Hepatocyte (in vitro differentiated cells): ENCODE data around the gene WASHC1. TPM values are rescaled to one million over a fixed set of nuclear protein-coding genes. Genes with fewer than 3 reads are reported as not detected.
A peak's percentile ranks its signal among the peaks of the same experiment; 100 is the strongest.
"Not testable (repeated sequence)": the region's sequence is repeated elsewhere in the genome, so short reads cannot be mapped to it uniquely, and the experiment has no call there.

ENCODE experiments used
- DNase-seq: peaks from one replicate; pipeline ENCODE4 v3.0.0-alpha.2; 2016; ENCODE audit warnings: low spot score
- H2AFZ ChIP-seq: fragments of 200-600 bp; sonication (generic); 2 replicates; pipeline ENCODE4 v1.6.0; 2016; ENCODE audit warnings: antibody characterized with exemption, mild to moderate bottlenecking
- H3K27ac ChIP-seq: fragments of 200-600 bp; sonication (generic); 2 replicates; pipeline ENCODE4 v1.5.1; 2016; ENCODE audit warnings: mild to moderate bottlenecking
- H3K27me3 ChIP-seq: fragments of 200-600 bp; sonication (generic); 2 replicates; pipeline ENCODE4 v1.6.1; 2016
- H3K36me3 ChIP-seq: fragments of 200-600 bp; sonication (generic); replicated peaks from 2 replicates; pipeline ENCODE4 v1.5.1; 2016; ENCODE audit warnings: low read depth; ENCODE audit not compliant: insufficient read depth
- H3K4me1 ChIP-seq: fragments of 200-600 bp; sonication (generic); 2 replicates; pipeline ENCODE4 v1.5.1; 2016; ENCODE audit warnings: mild to moderate bottlenecking, moderate library complexity; ENCODE audit not compliant: insufficient read depth
- H3K4me2 ChIP-seq: fragments of 200-600 bp; sonication (generic); 2 replicates; pipeline ENCODE4 v1.6.0; 2016
- H3K4me3 ChIP-seq: fragments of 200-600 bp; sonication (generic); 2 replicates; pipeline ENCODE4 v1.5.1; 2016; ENCODE audit warnings: mild to moderate bottlenecking
- H3K79me2 ChIP-seq: fragments of 200-600 bp; sonication (generic); 2 replicates; pipeline ENCODE4 v1.6.0; 2017; ENCODE audit warnings: mild to moderate bottlenecking
- H3K9me2 ChIP-seq: fragments of 200-600 bp; sonication (generic); replicated peaks from 2 replicates; pipeline ENCODE4 v1.6.0; 2017; ENCODE audit warnings: mild to moderate bottlenecking; ENCODE audit not compliant: insufficient read depth
- H3K9me3 ChIP-seq: fragments of 200-600 bp; sonication (generic); 2 replicates; pipeline ENCODE4 v1.5.1; 2016; ENCODE audit warnings: low read depth, mild to moderate bottlenecking
- H4K20me1 ChIP-seq: fragments of 200-600 bp; sonication (generic); 2 replicates; pipeline ENCODE4 v1.6.0; 2016; ENCODE audit warnings: mild to moderate bottlenecking; ENCODE audit not compliant: insufficient read depth, poor library complexity, severe bottlenecking
- WGBS: methylation state at CpG from one replicate; pipeline ENCODE4 v1.1.6; 2016; ENCODE audit warnings: low lambda C conversion rate; ENCODE audit errors: missing lambda C conversion rate; 5-methylcytosine and 5-hydroxymethylcytosine counted together
- polyA plus RNA-seq: library from polyadenylated mRNA; unstranded; fragments of >200 nt; fragmentation: Nextera tagmentation; extraction: Ambion mirVana; gene quantifications from 2 replicates; pipeline ENCODE4 v1.2.1, GENCODE V29; 2016
- total RNA-seq: library from RNA; depleted of rRNA; stranded (reverse); fragments of >200 nt; gene quantifications from 2 replicates; pipeline ENCODE4 v1.2.3, GENCODE V29; 2014

The WASHC1 gene
- total RNA-seq, result 5.4 and 5.7 TPM in 2 replicates
- polyA plus RNA-seq, result 8.7 and 9.3 TPM in 2 replicates

GRCh38 chr9:29356-29755 lies at the start of gene WASHC1:
WASHC1 (minus strand) TSS chr9:29456; CDS start chr9:24999, 4,457 bp downstream.
- H3K79me2 ChIP-seq, H3K9me3 ChIP-seq, H3K27ac ChIP-seq, H3K9me2 ChIP-seq, H3K27me3 ChIP-seq, H3K4me3 ChIP-seq, H2AFZ ChIP-seq, H4K20me1 ChIP-seq, H3K36me3 ChIP-seq, H3K4me1 ChIP-seq, DNase-seq, H3K4me2 ChIP-seq: not testable (repeated sequence)
- no CpG with 5 or more reads among the region's 20 CpGs for WGBS

GRCh38 chr9:78333-78732 lies 49.1 kb upstream of the WASHC1 start:
- not testable (repeated sequence) for H2AFZ ChIP-seq, H3K9me2 ChIP-seq, DNase-seq, H3K9me3 ChIP-seq, H3K79me2 ChIP-seq, H3K4me3 ChIP-seq, H3K27me3 ChIP-seq, H3K36me3 ChIP-seq, H3K4me1 ChIP-seq, H3K4me2 ChIP-seq, H3K27ac ChIP-seq, H4K20me1 ChIP-seq
- WGBS, result 53% methylated on average over 3 of the region's 3 CpGs

GRCh38 chr9:76389-76788 lies 47.1 kb upstream of the WASHC1 start:
- WGBS, result 72% methylated on average over 3 of the region's 3 CpGs
- H3K4me2 ChIP-seq, H3K36me3 ChIP-seq, H4K20me1 ChIP-seq, H3K79me2 ChIP-seq, H3K9me2 ChIP-seq, H2AFZ ChIP-seq, DNase-seq, H3K4me3 ChIP-seq, H3K9me3 ChIP-seq, H3K4me1 ChIP-seq, H3K27me3 ChIP-seq, H3K27ac ChIP-seq: not testable (repeated sequence)

- not testable (repeated sequence) for H4K20me1 ChIP-seq, H3K4me1 ChIP-seq, H3K36me3 ChIP-seq, DNase-seq, H3K79me2 ChIP-seq, H3K9me2 ChIP-seq, H3K27ac ChIP-seq, H3K9me3 ChIP-seq, H3K27me3 ChIP-seq
- Histone ChIP-seq H3K4me2 (peak overlapping the region; percentile 95), H2AFZ (peak overlapping the region; percentile 76), H3K4me3 (peak overlapping the region; percentile 67)
- 24% methylated on average over 10 of the region's 18 CpGs for WGBS
Measured at GRCh38 chr9:73900-74525, 44.8 kb upstream of the WASHC1 start.

GRCh38 chr9:73076-73899 lies 44.0 kb upstream of the WASHC1 start:
- not testable (repeated sequence) for H3K27me3 ChIP-seq, H3K36me3 ChIP-seq, H3K79me2 ChIP-seq, H3K9me2 ChIP-seq, H4K20me1 ChIP-seq, H3K4me1 ChIP-seq, H3K9me3 ChIP-seq, H3K27ac ChIP-seq
- Histone ChIP-seq H3K4me2 (peak overlapping the region; percentile 95), H2AFZ (peak overlapping the region; percentile 76), H3K4me3 (peak overlapping the region; percentile 67)
- peak; percentile 10 for DNase-seq
- 1% methylated on average over 47 of the region's 109 CpGs for WGBS

GRCh38 chr9:63031-63629 lies 33.9 kb upstream of the WASHC1 start:
- H3K4me2 ChIP-seq, H3K27me3 ChIP-seq, H3K4me3 ChIP-seq, H2AFZ ChIP-seq, H3K79me2 ChIP-seq, H3K9me3 ChIP-seq, H3K4me1 ChIP-seq, H3K9me2 ChIP-seq, H3K36me3 ChIP-seq, H3K27ac ChIP-seq, DNase-seq, H4K20me1 ChIP-seq: not testable (repeated sequence)
- WGBS, result 31% methylated on average over 10 of the region's 10 CpGs

GRCh38 chr9:52678-53077 lies 23.4 kb upstream of the WASHC1 start:
- DNase-seq, H3K27me3 ChIP-seq, H3K9me3 ChIP-seq, H4K20me1 ChIP-seq, H3K4me3 ChIP-seq, H3K27ac ChIP-seq, H3K4me1 ChIP-seq, H2AFZ ChIP-seq, H3K36me3 ChIP-seq, H3K9me2 ChIP-seq, H3K79me2 ChIP-seq, H3K4me2 ChIP-seq: not testable (repeated sequence)
- 15% methylated on average over 2 of the region's 2 CpGs for WGBS

- H3K79me2 ChIP-seq, H3K9me3 ChIP-seq, DNase-seq, H4K20me1 ChIP-seq, H3K4me2 ChIP-seq, H3K36me3 ChIP-seq, H3K4me1 ChIP-seq, H3K27ac ChIP-seq, H3K4me3 ChIP-seq, H2AFZ ChIP-seq, H3K27me3 ChIP-seq, H3K9me2 ChIP-seq: not testable (repeated sequence)
- 64% methylated on average over 5 of the region's 5 CpGs for WGBS
Measured at GRCh38 chr9:48190-48842, 19.1 kb upstream of the WASHC1 start.
